Psoas muscle (tissue), 8 donors: ENCODE data around the gene TYW1. TPM values are rescaled to one million over a fixed set of nuclear protein-coding genes. Genes with fewer than 3 reads are reported as not detected.
"Not testable (repeated sequence)": the region's sequence is repeated elsewhere in the genome, so short reads cannot be mapped to it uniquely, and the experiment has no call there.

ENCODE experiments used
- ATAC-seq, 4 donors: fragments of 200-7000 bp; cut with Tn5 transposase; one replicate each; pipeline ENCODE4 v1.9.1; 2020; ENCODE audit warnings: moderate library complexity in 3 of 4, mild to moderate bottlenecking in 2 of 4
- DNase-seq, 2 donors: peaks; one replicate each; pipeline ENCODE4 v3.0.0-alpha.2; 2020
- H3K27ac ChIP-seq: fragments of 200-600 bp; one replicate; pipeline ENCODE4 v1.8.0; 2022
- H3K27me3 ChIP-seq, 3 donors: fragments of 200-600 bp in 1 of 3; one replicate each; pipeline versions ENCODE4 v1.6.1 to v1.8.0; 2013 to 2022; ENCODE audit warnings: low read length in 2 of 3, mild to moderate bottlenecking in 2 of 3, moderate library complexity in 1 of 3; ENCODE audit not compliant: insufficient read depth in 3 of 3
- H3K36me3 ChIP-seq, 2 donors: fragments of 200-600 bp in 1 of 2; one replicate each; pipeline versions ENCODE4 v1.6.1 to v1.8.0; 2013 to 2022; ENCODE audit warnings: low read depth in 1 of 2, mild to moderate bottlenecking in 1 of 2, moderate library complexity in 1 of 2; ENCODE audit not compliant: insufficient read depth in 1 of 2
- H3K4me1 ChIP-seq: fragments of 200-600 bp; one replicate; pipeline ENCODE4 v1.8.0; 2022
- H3K4me3 ChIP-seq: fragments of 200-600 bp; one replicate; pipeline ENCODE4 v1.8.0; 2022; ENCODE audit warnings: mild to moderate bottlenecking
- H3K9me3 ChIP-seq: fragments of 200-600 bp; one replicate; pipeline ENCODE4 v1.8.0; 2022
- WGBS, 3 donors: extraction: QIAGEN DNeasy Blood & Tissue Kit; methylation state at CpG; one replicate each; pipeline versions ENCODE4 v1.1.6 to v1.1.7; 2013; 5-methylcytosine and 5-hydroxymethylcytosine counted together
- intact Hi-C, 2 donors: fragments of 100-400 bp; cut with DNase I; formaldehyde crosslinking; loops; one replicate each; pipeline versions ENCODE4 v1.11.0 to v1.14.2; 2022
- polyA plus RNA-seq, 3 donors: library from polyadenylated mRNA; stranded (reverse); fragments of 200-250 nt; gene quantifications; one replicate each; pipeline ENCODE4 v1.2.3, GENCODE V29; 2013
- total RNA-seq, 4 donors: library from RNA; stranded (reverse); fragmentation: NEBNext Ultra II Directional in 2 of 4; extraction: Animal tissue kit (Norgen Biotek cat#: 25700) in 2 of 4; gene quantifications; one replicate each; pipeline versions ENCODE4 v1.2.1 to v1.2.4, GENCODE V29; 2021 to 2023
- TF ChIP-seq, protein P1 (sequence below): fragments of 200-600 bp; IDR thresholded peaks from one replicate; pipeline ENCODE4 v1.8.0; 2022; ENCODE audit warnings: antibody characterized with exemption
- donor health status: healthy with polysubstance abuse.
- donor health status: DM: no; HTN: no; CAD: no; lungs with moderate emphysema.
- donor health status: Bipolar disorder and iron deficiency.
- donor health status: healthy.
- donor health status: DM: yes; HTN: yes; CAD: no.
- donor health status: DM: no; HTN: no; CAD: no.
- donor health status: DM: no; HTN: no; CAD: no.
- donor health status: DM: yes; HTN: yes; CAD: no.

The TYW1 gene
- total and polyA plus RNA-seq, 7 donors: 9.3 to 20.1 (median 10.7) TPM

DNA sequence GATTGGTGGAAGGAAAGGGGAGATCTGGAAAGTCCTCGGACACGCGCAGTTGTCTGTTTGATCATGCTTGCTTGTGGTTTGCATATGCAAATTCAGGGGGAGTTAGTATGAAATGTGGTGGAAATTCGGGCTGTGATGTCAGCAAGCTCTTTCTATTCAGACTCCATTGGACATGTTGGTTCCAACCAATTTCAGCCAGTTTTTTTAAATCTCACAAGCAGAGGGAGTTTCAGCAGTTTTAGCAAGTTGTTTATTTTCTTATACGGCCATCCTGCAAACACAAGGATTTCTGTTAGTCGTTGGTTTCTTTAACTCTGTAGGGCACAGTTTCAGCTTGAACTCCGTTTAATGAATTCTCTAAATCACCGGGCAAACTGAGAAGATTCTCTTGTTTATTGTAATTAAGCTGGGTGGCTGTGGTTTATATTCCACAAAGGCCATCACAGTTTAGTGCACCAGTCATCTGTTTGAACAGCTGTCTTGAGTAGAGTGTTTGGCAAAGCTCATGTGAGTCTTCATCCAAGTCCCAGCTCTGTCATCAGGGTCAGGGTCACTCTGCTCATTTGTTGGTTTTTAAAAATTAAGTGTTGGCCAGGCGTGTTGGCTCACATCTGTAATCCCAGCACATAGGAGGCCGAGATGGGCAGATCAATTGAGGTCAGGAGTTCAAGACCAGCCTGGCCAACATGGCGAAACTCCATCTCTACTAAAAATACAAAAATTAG, 196.4 kb downstream of the TYW1 start:
- H3K36me3 ChIP-seq, intact Hi-C loops, H3K4me3 ChIP-seq, H3K9me3 ChIP-seq, DNase-seq, H3K27me3 ChIP-seq: not testable (repeated sequence)
- peak; percentile 71 to 84 (median 76) for ATAC-seq
- WGBS, 3 donors: 27 to 44% (median 38%) methylated on average over 11 of the region's 11 CpGs
- H3K27ac ChIP-seq: peak overlapping the region; percentile 54
- H3K4me1 ChIP-seq: peaks cover 11% of the 10 kb centered on the region

GRCh38 chr7:67196176-67196575, 199.5 kb downstream of the TYW1 start:
- H3K4me1 ChIP-seq, DNase-seq, ATAC-seq, H3K9me3 ChIP-seq, H3K27ac ChIP-seq, H3K4me3 ChIP-seq, H3K27me3 ChIP-seq, intact Hi-C loops, H3K36me3 ChIP-seq: not testable (repeated sequence)
- 96 to 100% (median 97%) methylated on average over 2 of the region's 2 CpGs for WGBS, 3 donors

GRCh38 chr7:67198865-67199526, 202.4 kb downstream of the TYW1 start:
- ATAC-seq: peak in 3 of 4 donors; percentile 40 to 60 (median 53)
- intact Hi-C loops, H3K9me3 ChIP-seq, H3K4me3 ChIP-seq, H3K27ac ChIP-seq, H3K36me3 ChIP-seq, H3K4me1 ChIP-seq, H3K27me3 ChIP-seq, DNase-seq: not testable (repeated sequence)
- WGBS, 3 donors: 54 to 89% (median 74%) methylated on average over 8 of the region's 9 CpGs

DNA sequence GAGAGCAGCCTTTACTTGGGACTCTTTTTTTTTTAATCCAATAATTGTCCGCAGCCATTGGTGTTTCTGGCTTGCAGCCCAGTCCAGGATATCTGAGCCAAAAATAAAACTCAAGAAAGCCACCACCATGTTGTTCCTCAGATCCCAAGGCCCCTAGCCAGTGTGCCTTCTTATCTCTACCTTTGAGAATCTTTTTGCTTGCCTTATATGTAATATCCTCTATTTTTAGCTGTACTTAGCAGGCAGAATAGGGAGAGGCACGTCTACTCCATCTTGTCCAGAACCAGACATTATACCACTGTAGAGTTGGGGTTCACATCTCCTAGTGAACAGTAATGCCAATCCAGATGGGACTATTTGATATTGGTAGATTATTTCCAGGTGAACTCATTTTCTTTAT, 209.1 kb downstream of the TYW1 start:
- 49 to 80% (median 68%) methylated on average over 2 of the region's 2 CpGs for WGBS, 3 donors
- H3K27ac ChIP-seq, H3K4me3 ChIP-seq, DNase-seq, H3K27me3 ChIP-seq, intact Hi-C loops, H3K36me3 ChIP-seq, H3K9me3 ChIP-seq, H3K4me1 ChIP-seq, ATAC-seq: not testable (repeated sequence)

- H3K27ac ChIP-seq: no peak overlapping the region
- TF ChIP-seq, protein P1, sequence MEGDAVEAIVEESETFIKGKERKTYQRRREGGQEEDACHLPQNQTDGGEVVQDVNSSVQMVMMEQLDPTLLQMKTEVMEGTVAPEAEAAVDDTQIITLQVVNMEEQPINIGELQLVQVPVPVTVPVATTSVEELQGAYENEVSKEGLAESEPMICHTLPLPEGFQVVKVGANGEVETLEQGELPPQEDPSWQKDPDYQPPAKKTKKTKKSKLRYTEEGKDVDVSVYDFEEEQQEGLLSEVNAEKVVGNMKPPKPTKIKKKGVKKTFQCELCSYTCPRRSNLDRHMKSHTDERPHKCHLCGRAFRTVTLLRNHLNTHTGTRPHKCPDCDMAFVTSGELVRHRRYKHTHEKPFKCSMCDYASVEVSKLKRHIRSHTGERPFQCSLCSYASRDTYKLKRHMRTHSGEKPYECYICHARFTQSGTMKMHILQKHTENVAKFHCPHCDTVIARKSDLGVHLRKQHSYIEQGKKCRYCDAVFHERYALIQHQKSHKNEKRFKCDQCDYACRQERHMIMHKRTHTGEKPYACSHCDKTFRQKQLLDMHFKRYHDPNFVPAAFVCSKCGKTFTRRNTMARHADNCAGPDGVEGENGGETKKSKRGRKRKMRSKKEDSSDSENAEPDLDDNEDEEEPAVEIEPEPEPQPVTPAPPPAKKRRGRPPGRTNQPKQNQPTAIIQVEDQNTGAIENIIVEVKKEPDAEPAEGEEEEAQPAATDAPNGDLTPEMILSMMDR: no peak
- H3K9me3 ChIP-seq: no peaks in the 10 kb centered on the region
- H3K36me3 ChIP-seq: no peaks in the 10 kb centered on the region
- no peaks in the 10 kb centered on the region for H3K4me1 ChIP-seq
- intact Hi-C loops: no loop called here
- H3K27me3 ChIP-seq: no peaks in the 10 kb centered on the region
- no peak overlapping the region for H3K4me3 ChIP-seq
- WGBS, 3 donors: 88 to 100% (median 99%) methylated on average over 5 of the region's 5 CpGs
- no peak for DNase-seq
- ATAC-seq: no peak
Measured at GRCh38 chr7:67206452-67206851, 209.8 kb downstream of the TYW1 start.

GRCh38 chr7:67208656-67209055, 212.0 kb downstream of the TYW1 start:
- H3K9me3 ChIP-seq, H3K36me3 ChIP-seq, ATAC-seq, H3K27me3 ChIP-seq, H3K27ac ChIP-seq, intact Hi-C loops, DNase-seq, H3K4me1 ChIP-seq, H3K4me3 ChIP-seq: not testable (repeated sequence)
- whole genome bisulfite sequencing, 3 donors: 88 to 94% (median 91%) methylated on average over 4 of the region's 4 CpGs

DNA sequence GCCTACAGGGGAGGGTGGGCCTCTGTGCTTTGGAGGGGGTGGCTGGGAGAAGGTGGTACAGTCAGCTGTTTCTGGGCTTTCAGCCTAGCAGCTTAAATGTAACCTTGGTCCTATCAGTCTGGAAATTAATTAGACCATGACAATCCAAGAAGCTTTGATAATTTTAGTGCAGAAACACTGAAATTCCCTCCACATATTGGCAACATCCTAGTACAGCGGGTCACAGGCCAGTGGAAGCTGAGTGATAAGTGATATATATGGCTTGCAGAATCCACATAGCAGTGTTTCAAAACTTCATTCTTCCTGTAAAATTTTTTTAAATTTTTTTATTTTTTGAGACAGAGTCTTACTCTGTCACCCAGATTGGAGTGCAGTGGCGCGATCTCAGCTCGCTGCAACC, 212.6 kb downstream of the TYW1 start:
- DNase-seq: no peak
- Histone ChIP-seq H3K27me3 (no peaks in the 10 kb centered on the region), H3K36me3 (no peaks in the 10 kb centered on the region), H3K4me3 (no peak overlapping the region), H3K9me3 (peaks cover 4% of the 10 kb centered on the region), H3K4me1 (no peaks in the 10 kb centered on the region), H3K27ac (no peak overlapping the region)
- ATAC-seq: no peak
- TF ChIP-seq, protein P1: no peak
- 94 to 97% (median 95%) methylated on average over 4 of the region's 4 CpGs for WGBS, 3 donors
- intact Hi-C loops: no loop called here
